K562 (cell line): ENCODE data around the gene RAI1. TPM values are rescaled to one million over a fixed set of nuclear protein-coding genes. Genes with fewer than 3 reads are reported as not detected.

ENCODE experiments used
- ATAC-seq: fragments of 200-7000 bp; cut with Tn5 transposase; 3 replicates; pipeline ENCODE4 v1.9.1; 2020; ENCODE audit warnings: moderate library complexity
- BruUV-seq: library from RNA; stranded (reverse); fragments of 400-500 nt; replicated peaks from 2 replicates; lab custom pipeline; 2021; lab: Mats Ljungman, UMichigan
- CTCF ChIA-PET: fragments of 300-600 bp; formaldehyde crosslinking; extraction: SDS; loops from one replicate; lab custom pipeline; 2021; ENCODE audit warnings: low intra/inter-chr PET ratio; lab: Yijun Ruan, JAX
- POLR2A ChIA-PET: fragments of 300-600, 350-650 bp; sonication (Branson Sonifier 250); formaldehyde crosslinking; extraction: SDS; loops from one replicate; lab custom pipeline; 2021; ENCODE audit warnings: antibody characterized with exemption, inconsistent platforms; lab: Yijun Ruan, JAX
- DNase-seq, 4 experiments: peaks; one replicate each; pipeline versions ENCODE4 v3.0.0 to v3.0.0-alpha.2; 2011 to 2018; ENCODE audit warnings: low spot score in 3 of 4, mixed read lengths in 3 of 4; ENCODE audit errors: extremely low read depth in 1 of 4
- FAIRE-seq: peaks from 2 replicates; lab custom pipeline; 2011; peaks lifted over from hg19 to GRCh38; lab: Jason Lieb, UNC
- H2AFZ ChIP-seq: 2 replicates; pipeline ENCODE4 v1.6.0; 2011; ENCODE audit warnings: low read depth, low read length, control low read depth, inconsistent platforms
- H3K27ac ChIP-seq: fragments of 200-600 bp; 3 replicates; pipeline ENCODE4 v1.8.0; 2011; ENCODE audit warnings: low read depth, mild to moderate bottlenecking, control low read depth, inconsistent platforms, low read length, moderate library complexity, mixed read lengths; ENCODE audit errors: extremely low read depth
- H3K27me3 ChIP-seq, 2 experiments: fragments of 300-600 bp in 1 of 2; 2 replicates in 1 of 2; 3 replicates in 1 of 2; pipeline versions ENCODE4 v1.6.0 to v1.8.0; 2011; ENCODE audit warnings: inconsistent platforms in 2 of 2, low read length in 2 of 2, mild to moderate bottlenecking in 1 of 2, mixed read lengths in 1 of 2, moderate library complexity in 1 of 2; ENCODE audit not compliant: control insufficient read depth in 2 of 2, insufficient read depth in 2 of 2
- H3K36me3 ChIP-seq: fragments of 300-600 bp; 3 replicates; pipeline ENCODE4 v1.8.0; 2011; ENCODE audit warnings: mild to moderate bottlenecking, low read length, inconsistent platforms; ENCODE audit not compliant: control insufficient read depth, insufficient read depth
- H3K4me1 ChIP-seq, 2 experiments: fragments of 200-600 bp in 1 of 2; replicated peaks in 1 of 2; 2 replicates in 1 of 2; 3 replicates in 1 of 2; pipeline versions ENCODE4 v1.5.1 to v1.8.0; 2011; ENCODE audit warnings: inconsistent platforms in 2 of 2, low read length in 2 of 2, mild to moderate bottlenecking in 1 of 2, mixed read lengths in 1 of 2, moderate library complexity in 1 of 2; ENCODE audit not compliant: control insufficient read depth in 2 of 2, insufficient read depth in 2 of 2
- H3K4me2 ChIP-seq: 2 replicates; pipeline ENCODE4 v1.6.1; 2011; ENCODE audit warnings: low read length, control low read depth, inconsistent platforms, mixed read lengths; ENCODE audit not compliant: insufficient read depth
- H3K4me3 ChIP-seq: fragments of 200-600 bp; sonication (generic), shearing (Covaris generic); 2 replicates; pipeline ENCODE4 v1.5.1; 2016; ENCODE audit warnings: control low read depth, inconsistent platforms
- H3K79me2 ChIP-seq: fragments of 200-600 bp; 3 replicates; pipeline ENCODE4 v1.8.0; 2011; ENCODE audit warnings: low read length, inconsistent platforms; ENCODE audit not compliant: control insufficient read depth, insufficient read depth
- H3K9ac ChIP-seq, 2 experiments: 2 replicates each; pipeline versions ENCODE4 v1.6.0 to v1.6.1; 2011; ENCODE audit warnings: low read depth in 2 of 2, low read length in 2 of 2, control low read depth in 1 of 2, inconsistent platforms in 1 of 2, mild to moderate bottlenecking in 1 of 2, mixed read lengths in 1 of 2; ENCODE audit not compliant: insufficient read depth in 1 of 2
- H3K9me1 ChIP-seq: one replicate; pipeline ENCODE4 v1.6.0; 2011; ENCODE audit warnings: inconsistent platforms, mild to moderate bottlenecking, low read length, moderate library complexity; ENCODE audit not compliant: control insufficient read depth, insufficient read depth
- H3K9me3 ChIP-seq: replicated peaks from 2 replicates; pipeline ENCODE4 v1.5.1; 2011; ENCODE audit warnings: low read depth, low read length, inconsistent platforms; ENCODE audit not compliant: control insufficient read depth, insufficient read depth
- H4K20me1 ChIP-seq: replicated peaks from 2 replicates; pipeline ENCODE4 v1.6.1; 2011; ENCODE audit warnings: low read length, inconsistent platforms, mixed read lengths; ENCODE audit not compliant: control insufficient read depth, insufficient read depth
- BRCA1 ChIP-seq, 2 experiments: fragments of 450-650 bp in 1 of 2; sonication (generic) in 1 of 2; formaldehyde crosslinking in 1 of 2; IDR thresholded peaks; 2 replicates each; pipeline versions ENCODE4 v1.5.0 to v1.6.1; 2017 to 2020; ENCODE audit warnings: mild to moderate bottlenecking in 1 of 2, missing genetic modification reagents in 1 of 2
- CCNT2 ChIP-seq: IDR thresholded peaks from 2 replicates; pipeline ENCODE4 v1.6.1; 2011; ENCODE audit warnings: borderline replicate concordance, low read depth, mild to moderate bottlenecking, moderate library complexity, mixed read lengths, low read length; ENCODE audit not compliant: insufficient read length; ENCODE audit errors: extremely low read depth
- ELF4 ChIP-seq: fragments of 450-650 bp; formaldehyde crosslinking; IDR thresholded peaks from 2 replicates; pipeline ENCODE4 v1.4.0; 2022; ENCODE audit warnings: missing genetic modification characterization
- EZH2 ChIP-seq: IDR thresholded peaks from 2 replicates; pipeline ENCODE4 v1.6.1; 2012; ENCODE audit warnings: low read depth, mild to moderate bottlenecking, inconsistent platforms, low read length, borderline replicate concordance
- HDGF ChIP-seq: fragments of 450-650 bp; IDR thresholded peaks from 2 replicates; pipeline ENCODE4 v1.6.1; 2016
- HMGN3 ChIP-seq: IDR thresholded peaks from 2 replicates; pipeline ENCODE4 v1.6.1; 2011; ENCODE audit warnings: borderline replicate concordance, low read depth, mild to moderate bottlenecking, mixed read lengths, low read length; ENCODE audit not compliant: insufficient read length; ENCODE audit errors: extremely low read depth
- MITF ChIP-seq: IDR thresholded peaks from 2 replicates; pipeline ENCODE4 v1.6.1; 2014; ENCODE audit warnings: antibody characterized with exemption
- PHF20 ChIP-seq: fragments of 450-650 bp; IDR thresholded peaks from 2 replicates; pipeline ENCODE4 v1.6.1; 2018; ENCODE audit not compliant: partially characterized antibody
- SMARCA5 ChIP-seq: fragments of 450-650 bp; IDR thresholded peaks from 2 replicates; pipeline ENCODE4 v1.6.1; 2016
- TAF15 ChIP-seq: fragments of 200-400 bp; formaldehyde crosslinking; IDR thresholded peaks from 2 replicates; pipeline ENCODE4 v1.6.1; 2017; ENCODE audit warnings: mild to moderate bottlenecking, low read depth, low read length, moderate library complexity
- TOE1 ChIP-seq, 2 experiments: fragments of 450-650 bp in 1 of 2; sonication (generic) in 1 of 2; formaldehyde crosslinking in 1 of 2; IDR thresholded peaks; 2 replicates each; pipeline versions ENCODE4 v1.7.1 to v1.8.0; 2016 to 2022; ENCODE audit warnings: borderline replicate concordance in 2 of 2, mild to moderate bottlenecking in 2 of 2, antibody characterized with exemption in 1 of 2, inconsistent platforms in 1 of 2, low read depth in 1 of 2, missing genetic modification reagents in 1 of 2, moderate library complexity in 1 of 2
- ZNF143 ChIP-seq: sonication (generic); formaldehyde crosslinking; IDR thresholded peaks from 2 replicates; pipeline ENCODE4 v1.9.0; 2022; ENCODE audit warnings: mild to moderate bottlenecking, missing genetic modification reagents
- ZNF274 ChIP-seq: IDR thresholded peaks from 2 replicates; pipeline ENCODE4 v1.6.1; 2011; ENCODE audit warnings: low read depth, mild to moderate bottlenecking, low read length, moderate library complexity, borderline replicate concordance
- WGBS: fragments of 100-300 bp; shearing (Covaris generic); methylation state at CpG from one replicate; pipeline ENCODE4 v1.1.6; 2016; ENCODE audit warnings: low coverage, mixed read lengths; ENCODE audit not compliant: insufficient coverage; ENCODE audit errors: missing lambda C conversion rate; 5-methylcytosine and 5-hydroxymethylcytosine counted together
- in situ Hi-C: fragments of 300-500 bp; cut with MboI; formaldehyde crosslinking; loops from 4 replicates; pipeline ENCODE4 v1.15.0; 2018; ENCODE audit warnings: inconsistent platforms, mixed read lengths
- intact Hi-C: fragments of 100-400 bp; cut with micrococcal nuclease; formaldehyde crosslinking; loops from 2 replicates; pipeline ENCODE4 v1.14.2; 2022
- polyA plus RNA-seq, 8 experiments: library from polyadenylated mRNA; depleted of rRNA in 4 of 8; stranded (reverse) in 5 of 8; unstranded in 3 of 8; fragments of >200 nt; fragmentation: Nextera tagmentation in 2 of 8; fragmentation: Illumina TruSeq in 1 of 8; extraction: Ambion mirVana in 2 of 8; extraction: Trizol in 1 of 8; gene quantifications; 2 replicates each; pipeline versions ENCODE4 v1.2.1 to v1.2.3, GENCODE V29; 2011 to 2014; ENCODE audit warnings: inconsistent platforms in 1 of 8, missing spikeins in 1 of 8
- total RNA-seq, 7 experiments: library from RNA; depleted of rRNA in 6 of 7; stranded (reverse); fragments of >200 nt in 6 of 7; fragmentation: Illumina TruSeq in 2 of 7; extraction: Trizol in 2 of 7; gene quantifications; 2 replicates each; pipeline versions ENCODE4 v1.2.1 to v1.2.3, GENCODE V29; 2011 to 2021; ENCODE audit warnings: low replicate concordance in 1 of 7

RAI1 gene
- total and polyA plus RNA-seq, 9 of the 15 experiments (the other 6 are each of a cell fraction or from before 2014, with no cell fraction given): 0.68 to 19.9 (median 5.5) TPM

- Histone ChIP-seq H3K4me2 (no peak overlapping the region), H3K4me3 (no peak overlapping the region), H2AFZ (no peak overlapping the region), H4K20me1 (no peaks in the 10 kb centered on the region), H3K9me1 (no peaks in the 10 kb centered on the region), H3K4me1 (peaks cover 0 to 29% of the 10 kb centered on the region in 2 experiments; a peak in 2 of 5 replicates), H3K27me3 (no peaks in the 10 kb centered on the region), H3K27ac (no peak overlapping the region), H3K9ac (peak overlapping the region in 1 of 2 experiments; percentile 45; a peak in 2 of 4 replicates), H3K36me3 (0 out of 3 replicates have a peak, but pooled peaks cover 2% of the 10 kb centered on the region), H3K79me2 (no peaks in the 10 kb centered on the region), H3K9me3 (no peaks in the 10 kb centered on the region)
- TF ChIP-seq TAF15: no peak
- CTCF ChIA-PET: no interaction called here
- ATAC-seq (no peak), DNase-seq (no peak), FAIRE-seq (no peak)
- WGBS: 82% methylated on average over 15 of the region's 25 CpGs
- POLR2A ChIA-PET: no interaction called here
- in situ Hi-C loops: no loop called here
- intact Hi-C loops: no loop called here
- BruUV-seq: no TSS peak
These were observed 88.8 kb downstream of the RAI1 start for GRCh38 chr17:17769869-17770631.

- CTCF ChIA-PET: no interaction called here
- 77% methylated on average over 7 of the region's 13 CpGs for WGBS
- in situ Hi-C loops: no loop called here
- TF ChIP-seq HDGF (no peak), SMARCA5 (no peak), ZNF143 (CRISPR knock-in tag) (no peak), PHF20 (no peak), ELF4 (CRISPR knock-in tag) (no peak), CCNT2 (no peak), TOE1 (IDR thresholded peaks at IDR 0.05; ENCODE audit: borderline replicate concordance) (no peak), TOE1 (CRISPR knock-in tag; IDR thresholded peaks at IDR 0.05; ENCODE audit: borderline replicate concordance, low read depth) (no peak), BRCA1 (IDR thresholded peaks at IDR 0.05) (no peak), BRCA1 (CRISPR knock-in tag; IDR thresholded peaks at IDR 0.05) (no peak), EZH2 (no peak), ZNF274 (no peak), HMGN3 (no peak), MITF (no peak)
These were observed 89.4 kb downstream of the RAI1 start for GRCh38 chr17:17770632-17771044.

More at GRCh38 chr17:17770632-17771044, 89.4 kb downstream of the RAI1 start:
- no peaks in the 10 kb centered on the region for H3K36me3 ChIP-seq
- peaks cover 0 to 28% of the 10 kb centered on the region in 2 experiments; a peak in 2 of 5 replicates for H3K4me1 ChIP-seq
- intact Hi-C loops: no loop called here
- no peak for ATAC-seq
- H3K9ac ChIP-seq: no peak overlapping the region
- no peak overlapping the region for H3K4me2 ChIP-seq
- no TSS peak for BruUV-seq
- FAIRE-seq: no peak
- no peak overlapping the region for H3K4me3 ChIP-seq
- H3K27ac ChIP-seq: no peak overlapping the region
- DNase-seq: no peak
- H2AFZ ChIP-seq: no peak overlapping the region
- H4K20me1 ChIP-seq: no peaks in the 10 kb centered on the region
- H3K9me1 ChIP-seq: no peaks in the 10 kb centered on the region
- H3K9me3 ChIP-seq: no peaks in the 10 kb centered on the region
- H3K27me3 ChIP-seq: no peaks in the 10 kb centered on the region
- POLR2A ChIA-PET: no interaction called here
- no peaks in the 10 kb centered on the region for H3K79me2 ChIP-seq
